GM12878 (cell line): ENCODE measurements around the gene LRRC26. TPM values are rescaled to one million over a fixed set of nuclear protein-coding genes. Genes with fewer than 3 reads are reported as not detected.

Experiments
- ATAC-seq: fragments of 200-7000 bp; cut with Tn5 transposase; 3 replicates; pipeline ENCODE4 v1.9.1; 2020; ENCODE audit warnings: mild to moderate bottlenecking, moderate library complexity
- BruUV-seq: library from RNA; stranded (reverse); fragments of 400-500 nt; replicated peaks from 2 replicates; lab custom pipeline; 2021; lab: Mats Ljungman, UMichigan
- CTCF ChIA-PET: fragments of 300-600 bp; sonication (Branson Sonifier 250); formaldehyde crosslinking; extraction: SDS; loops from one replicate; lab custom pipeline; 2021; ENCODE audit warnings: inconsistent platforms; lab: Yijun Ruan, JAX
- POLR2A ChIA-PET: fragments of 350-600 bp; formaldehyde crosslinking; extraction: SDS; loops from one replicate; lab custom pipeline; 2021; ENCODE audit warnings: inconsistent platforms; lab: Charles Lee
- RAD21 ChIA-PET: fragments of 300-600 bp; sonication (Branson Sonifier 250); formaldehyde crosslinking; loops from one replicate; lab custom pipeline; 2023; ENCODE audit warnings: antibody characterized with exemption; ENCODE audit not compliant: unreplicated experiment; lab: Charles Lee
- SMC1A ChIA-PET: fragments of 300-600 bp; sonication (Branson Sonifier 250); formaldehyde crosslinking; loops from one replicate; lab custom pipeline; 2023; ENCODE audit not compliant: unreplicated experiment, uncharacterized antibody; lab: Charles Lee
- DNase-seq: peaks from one replicate; pipeline ENCODE4 v3.0.0-alpha.2; 2011; ENCODE audit warnings: low read depth, low spot score
- FAIRE-seq: peaks from 3 replicates; lab custom pipeline; 2011; peaks lifted over from hg19 to GRCh38; lab: Jason Lieb, UNC
- H2AFZ ChIP-seq: 2 replicates; pipeline ENCODE4 v1.6.0; 2011; ENCODE audit warnings: low read depth, low read length, control low read depth; ENCODE audit not compliant: control insufficient read depth
- H3K27ac ChIP-seq: 2 replicates; pipeline ENCODE4 v1.5.1; 2011; ENCODE audit warnings: control low read depth; ENCODE audit not compliant: control insufficient read depth, insufficient read depth
- H3K27me3 ChIP-seq, 2 experiments: replicated peaks in 1 of 2; 2 replicates each; pipeline versions ENCODE4 v1.6.0 to v1.6.1; 2011; ENCODE audit warnings: low read length in 1 of 2; ENCODE audit not compliant: control insufficient read depth in 2 of 2, insufficient read depth in 2 of 2
- H3K36me3 ChIP-seq, 2 experiments: 2 replicates each; pipeline ENCODE4 v1.5.1; 2011; ENCODE audit warnings: low read length in 1 of 2; ENCODE audit not compliant: control insufficient read depth in 2 of 2, insufficient read depth in 2 of 2
- H3K4me1 ChIP-seq: 2 replicates; pipeline ENCODE4 v1.6.1; 2011; ENCODE audit warnings: mild to moderate bottlenecking, low read length, moderate library complexity, mixed read lengths; ENCODE audit not compliant: control insufficient read depth, insufficient read depth
- H3K4me2 ChIP-seq: 2 replicates; pipeline ENCODE4 v1.6.0; 2011; ENCODE audit warnings: control low read depth; ENCODE audit not compliant: control insufficient read depth, insufficient read depth
- H3K4me3 ChIP-seq: fragments of 200-600 bp; sonication (generic); 2 replicates; pipeline ENCODE4 v1.5.1; 2016
- H3K79me2 ChIP-seq: 2 replicates; pipeline ENCODE4 v1.6.0; 2011; ENCODE audit warnings: low read length; ENCODE audit not compliant: control insufficient read depth, insufficient read depth
- H3K9ac ChIP-seq: 2 replicates; pipeline ENCODE4 v1.8.0; 2011; ENCODE audit warnings: low read length, control low read depth, mixed read lengths; ENCODE audit not compliant: control insufficient read depth, insufficient read depth
- H3K9me3 ChIP-seq: replicated peaks from 3 replicates; pipeline ENCODE4 v1.5.1; 2011; ENCODE audit warnings: mild to moderate bottlenecking, low read length; ENCODE audit not compliant: control insufficient read depth, insufficient read depth
- H4K20me1 ChIP-seq: 2 replicates; pipeline ENCODE4 v1.6.0; 2011; ENCODE audit not compliant: control insufficient read depth, insufficient read depth
- NR2C1 ChIP-seq: fragments of 450-650 bp; IDR thresholded peaks from 2 replicates; pipeline ENCODE4 v1.6.1; 2017; ENCODE audit warnings: antibody characterized with exemption, mild to moderate bottlenecking, moderate library complexity
- RFX5 ChIP-seq: IDR thresholded peaks from 2 replicates; pipeline ENCODE4 v1.6.1; 2011; ENCODE audit warnings: low read depth, low read length, improper control_type of control experiment
- ZNF217 ChIP-seq: fragments of 450-650 bp; IDR thresholded peaks from 2 replicates; pipeline ENCODE4 v1.6.1; 2017; ENCODE audit warnings: antibody characterized with exemption, mild to moderate bottlenecking
- WGBS: methylation state at CpG from one replicate; pipeline ENCODE4 v1.1.6; 2016; ENCODE audit warnings: low lambda C conversion rate; ENCODE audit not compliant: insufficient replicate concordance, insufficient coverage; ENCODE audit errors: missing lambda C conversion rate; 5-methylcytosine and 5-hydroxymethylcytosine counted together
- in situ Hi-C: fragments of 300-500 bp; cut with MboI; formaldehyde crosslinking; loops from 9 replicates; pipeline ENCODE4 v1.14.3; 2018; ENCODE audit warnings: mixed read lengths
- intact Hi-C: fragments of 100-400 bp; cut with micrococcal nuclease; formaldehyde crosslinking; loops from one replicate; pipeline ENCODE4 v1.14.2; 2022; ENCODE audit not compliant: unreplicated experiment
- polyA plus RNA-seq, 11 experiments: library from polyadenylated mRNA; depleted of rRNA in 4 of 11; unstranded in 6 of 11; stranded (reverse) in 5 of 11; fragments of >200 nt; fragmentation: Nextera tagmentation in 4 of 11; fragmentation: Illumina TruSeq in 1 of 11; extraction: Ambion mirVana in 4 of 11; extraction: Trizol in 1 of 11; gene quantifications; 1 replicate in 1 of 11; 2 replicates in 10 of 11; pipeline versions ENCODE4 v1.2.1 to v1.2.3, GENCODE V29; 2011 to 2016; ENCODE audit warnings: inconsistent platforms in 2 of 11, missing spikeins in 2 of 11, low read depth in 1 of 11
- total RNA-seq, 4 experiments: library from RNA; depleted of rRNA in 3 of 4; stranded (reverse); fragments of >200 nt in 3 of 4; fragmentation: Illumina TruSeq in 1 of 4; extraction: Trizol in 1 of 4; gene quantifications; 2 replicates each; pipeline versions ENCODE4 v1.2.1 to v1.2.3, GENCODE V29; 2013 to 2021
- TF ChIP-seq, protein P1 (sequence below): fragments of 450-650 bp; formaldehyde crosslinking; IDR thresholded peaks from 2 replicates; pipeline ENCODE4 v1.4.0; 2022; ENCODE audit warnings: mild to moderate bottlenecking, moderate library complexity
- TF ChIP-seq, protein P2 (sequence below): fragments of 450-650 bp; IDR thresholded peaks from 2 replicates; pipeline ENCODE4 v1.6.1; 2017; ENCODE audit warnings: mild to moderate bottlenecking, moderate library complexity

LRRC26 gene
- total and polyA plus RNA-seq, 10 of the 15 experiments (the other 5 are each of a cell fraction or from before 2014, with no cell fraction given) = 0.29 to 0.91 (median 0.64) TPM; not detected in 5

DNA sequence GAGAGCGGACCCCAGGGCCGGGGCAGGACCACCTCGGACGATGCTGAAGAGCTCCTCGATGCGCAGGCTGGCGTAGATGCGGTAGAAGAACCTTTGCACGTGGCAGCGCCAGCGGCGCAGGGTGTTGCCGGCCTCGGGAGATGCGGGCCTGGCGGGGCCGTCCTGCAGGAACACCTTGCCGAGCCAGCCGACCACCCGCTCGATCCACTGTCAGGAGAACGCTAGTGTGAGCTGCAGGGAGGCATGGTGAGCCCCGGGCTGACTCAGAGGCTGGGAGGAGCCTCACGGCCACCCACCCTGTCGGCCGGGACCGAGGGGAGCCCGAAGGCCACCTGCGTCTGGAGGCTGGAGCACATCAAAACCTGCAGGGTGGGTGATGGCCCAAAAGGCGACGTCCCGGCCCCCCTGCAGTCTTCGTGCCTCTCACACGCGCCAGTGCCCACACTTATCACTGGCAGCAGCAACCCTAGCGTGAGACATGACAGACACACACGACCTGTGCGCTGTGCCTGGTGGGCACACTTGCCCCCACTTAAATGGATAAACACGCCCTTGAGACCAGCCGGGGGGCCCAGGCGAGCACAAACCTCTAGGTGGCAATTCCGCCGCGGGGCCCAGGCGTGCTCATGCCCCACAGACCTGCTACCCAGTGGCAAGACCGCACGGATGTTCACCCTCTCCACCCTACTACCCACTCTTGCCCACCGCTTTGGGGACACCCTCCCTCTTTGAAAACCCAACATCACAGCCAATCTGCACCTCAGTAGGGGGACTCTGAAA lies 15.2 kb upstream of the LRRC26 start (continued):
- TF ChIP-seq NR2C1 = no peak
- TF ChIP-seq, protein P1, sequence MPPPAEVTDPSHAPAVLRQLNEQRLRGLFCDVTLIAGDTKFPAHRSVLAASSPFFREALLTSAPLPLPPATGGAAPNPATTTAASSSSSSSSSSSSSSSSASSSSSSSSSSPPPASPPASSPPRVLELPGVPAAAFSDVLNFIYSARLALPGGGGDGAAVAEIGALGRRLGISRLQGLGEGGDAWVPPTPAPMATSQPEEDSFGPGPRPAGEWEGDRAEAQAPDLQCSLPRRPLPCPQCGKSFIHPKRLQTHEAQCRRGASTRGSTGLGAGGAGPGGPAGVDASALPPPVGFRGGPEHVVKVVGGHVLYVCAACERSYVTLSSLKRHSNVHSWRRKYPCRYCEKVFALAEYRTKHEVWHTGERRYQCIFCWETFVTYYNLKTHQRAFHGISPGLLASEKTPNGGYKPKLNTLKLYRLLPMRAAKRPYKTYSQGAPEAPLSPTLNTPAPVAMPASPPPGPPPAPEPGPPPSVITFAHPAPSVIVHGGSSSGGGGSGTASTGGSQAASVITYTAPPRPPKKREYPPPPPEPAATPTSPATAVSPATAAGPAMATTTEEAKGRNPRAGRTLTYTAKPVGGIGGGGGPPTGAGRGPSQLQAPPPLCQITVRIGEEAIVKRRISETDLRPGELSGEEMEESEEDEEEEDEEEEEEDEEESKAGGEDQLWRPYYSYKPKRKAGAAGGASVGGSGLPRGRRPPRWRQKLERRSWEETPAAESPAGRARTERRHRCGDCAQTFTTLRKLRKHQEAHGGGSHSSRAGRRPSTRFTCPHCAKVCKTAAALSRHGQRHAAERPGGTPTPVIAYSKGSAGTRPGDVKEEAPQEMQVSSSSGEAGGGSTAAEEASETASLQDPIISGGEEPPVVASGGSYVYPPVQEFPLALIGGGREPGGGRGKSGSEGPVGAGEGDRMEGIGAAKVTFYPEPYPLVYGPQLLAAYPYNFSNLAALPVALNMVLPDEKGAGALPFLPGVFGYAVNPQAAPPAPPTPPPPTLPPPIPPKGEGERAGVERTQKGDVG (CRISPR knock-in tag) = no peak
- no peak for TF ChIP-seq RFX5

DNA sequence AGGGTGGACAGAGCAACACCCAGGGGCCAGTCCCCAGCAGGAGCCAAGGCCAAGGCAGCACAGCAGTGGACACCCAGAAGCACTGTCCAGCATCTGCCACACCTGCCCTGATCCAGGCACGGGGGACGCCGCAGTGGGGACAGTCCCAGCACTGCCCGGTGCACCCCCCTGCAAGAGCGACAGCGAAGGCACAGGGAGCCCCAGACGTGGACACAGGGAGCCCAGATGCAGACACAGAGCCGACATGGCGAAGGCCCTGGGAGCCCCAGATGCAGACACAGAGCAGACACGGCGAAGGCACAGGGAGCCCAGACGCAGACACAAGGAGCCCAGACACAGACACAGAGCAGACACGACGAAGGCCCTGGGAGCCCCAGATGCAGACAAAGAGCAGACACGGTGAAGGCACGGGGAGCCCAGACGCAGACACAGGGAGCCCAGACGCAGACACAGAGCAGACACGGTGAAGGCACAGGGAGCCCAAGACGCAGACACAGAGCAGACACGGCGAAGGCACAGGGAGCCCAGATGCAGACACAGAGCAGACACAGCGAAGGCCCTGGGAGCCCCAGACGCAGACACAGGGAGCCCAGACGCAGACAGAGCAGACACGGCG lies 14.2 kb upstream of the LRRC26 start:
- FAIRE-seq (no peak), ATAC-seq (no peak), DNase-seq (no peak)
- no peak for TF ChIP-seq ZNF217
- TF ChIP-seq, protein P2, sequence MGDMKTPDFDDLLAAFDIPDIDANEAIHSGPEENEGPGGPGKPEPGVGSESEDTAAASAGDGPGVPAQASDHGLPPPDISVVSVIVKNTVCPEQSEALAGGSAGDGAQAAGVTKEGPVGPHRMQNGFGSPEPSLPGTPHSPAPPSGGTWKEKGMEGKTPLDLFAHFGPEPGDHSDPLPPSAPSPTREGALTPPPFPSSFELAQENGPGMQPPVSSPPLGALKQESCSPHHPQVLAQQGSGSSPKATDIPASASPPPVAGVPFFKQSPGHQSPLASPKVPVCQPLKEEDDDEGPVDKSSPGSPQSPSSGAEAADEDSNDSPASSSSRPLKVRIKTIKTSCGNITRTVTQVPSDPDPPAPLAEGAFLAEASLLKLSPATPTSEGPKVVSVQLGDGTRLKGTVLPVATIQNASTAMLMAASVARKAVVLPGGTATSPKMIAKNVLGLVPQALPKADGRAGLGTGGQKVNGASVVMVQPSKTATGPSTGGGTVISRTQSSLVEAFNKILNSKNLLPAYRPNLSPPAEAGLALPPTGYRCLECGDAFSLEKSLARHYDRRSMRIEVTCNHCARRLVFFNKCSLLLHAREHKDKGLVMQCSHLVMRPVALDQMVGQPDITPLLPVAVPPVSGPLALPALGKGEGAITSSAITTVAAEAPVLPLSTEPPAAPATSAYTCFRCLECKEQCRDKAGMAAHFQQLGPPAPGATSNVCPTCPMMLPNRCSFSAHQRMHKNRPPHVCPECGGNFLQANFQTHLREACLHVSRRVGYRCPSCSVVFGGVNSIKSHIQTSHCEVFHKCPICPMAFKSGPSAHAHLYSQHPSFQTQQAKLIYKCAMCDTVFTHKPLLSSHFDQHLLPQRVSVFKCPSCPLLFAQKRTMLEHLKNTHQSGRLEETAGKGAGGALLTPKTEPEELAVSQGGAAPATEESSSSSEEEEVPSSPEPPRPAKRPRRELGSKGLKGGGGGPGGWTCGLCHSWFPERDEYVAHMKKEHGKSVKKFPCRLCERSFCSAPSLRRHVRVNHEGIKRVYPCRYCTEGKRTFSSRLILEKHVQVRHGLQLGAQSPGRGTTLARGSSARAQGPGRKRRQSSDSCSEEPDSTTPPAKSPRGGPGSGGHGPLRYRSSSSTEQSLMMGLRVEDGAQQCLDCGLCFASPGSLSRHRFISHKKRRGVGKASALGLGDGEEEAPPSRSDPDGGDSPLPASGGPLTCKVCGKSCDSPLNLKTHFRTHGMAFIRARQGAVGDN = no peak
- no TSS peak for BruUV-seq
- 95% methylated on average over 26 of the region's 27 CpGs for WGBS
- in situ Hi-C loops = no loop called here
- RAD21 ChIA-PET = no interaction called here
- SMC1A ChIA-PET = no interaction called here
- Histone ChIP-seq H3K27me3 (no peaks in the 10 kb centered on the region), H4K20me1 (no peaks in the 10 kb centered on the region), H3K9ac (no peak overlapping the region), H3K36me3 (peaks cover 7 to 28% of the 10 kb centered on the region in 2 experiments), H3K4me3 (no peak overlapping the region), H3K4me2 (no peak overlapping the region), H3K4me1 (peaks cover 15% of the 10 kb centered on the region), H3K27ac (no peak overlapping the region), H3K79me2 (peaks cover 22% of the 10 kb centered on the region), H2AFZ (no peak overlapping the region), H3K9me3 (no peaks in the 10 kb centered on the region)
- intact Hi-C loops = no loop called here
- POLR2A ChIA-PET = no interaction called here
- CTCF ChIA-PET = no interaction called here
